ENCODE results near the gene DOP1A.

DOP1A gene

DNA sequence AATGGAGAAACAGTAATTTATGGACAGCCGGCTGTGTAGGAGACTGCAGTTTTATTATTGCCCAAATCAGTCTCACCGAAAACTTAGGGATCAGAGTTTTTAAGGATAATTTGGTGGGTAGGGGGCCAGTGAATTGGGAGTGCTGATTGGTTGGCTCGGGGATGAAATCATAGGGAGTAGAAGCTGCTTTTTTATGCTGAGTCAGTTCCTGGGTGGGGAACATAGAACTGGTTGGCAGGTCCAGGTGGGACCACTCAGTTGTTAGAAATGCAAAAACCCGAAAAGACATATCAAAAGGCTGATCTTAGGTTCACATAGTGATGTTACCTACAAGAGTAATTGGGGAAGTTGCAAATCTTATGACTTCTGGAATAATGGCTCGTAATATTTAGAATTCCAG is 59.3 kb downstream of the DOP1A start:
- TF ChIP-seq SIN3A (IDR thresholded peaks at IDR 0.05; ENCODE audit: borderline replicate concordance, insufficient read depth, low read length) (no peak), POLR2AphosphoS5 (IDR thresholded peaks at IDR 0.05; ENCODE audit: low read depth, low read length) (no peak), TAF1 (IDR thresholded peaks at IDR 0.05; ENCODE audit: borderline replicate concordance, insufficient read depth, low read length) (no peak), REST (IDR thresholded peaks at IDR 0.05; ENCODE audit: insufficient read depth in 1 of 2, low read depth in 2 of 2, low read length in 2 of 2) (no peak), FOXP2 (optimal IDR thresholded peaks at IDR 0.05; ENCODE audit: borderline replicate concordance, extremely low read depth, extremely low read length, insufficient read depth) (no peak)

DNA sequence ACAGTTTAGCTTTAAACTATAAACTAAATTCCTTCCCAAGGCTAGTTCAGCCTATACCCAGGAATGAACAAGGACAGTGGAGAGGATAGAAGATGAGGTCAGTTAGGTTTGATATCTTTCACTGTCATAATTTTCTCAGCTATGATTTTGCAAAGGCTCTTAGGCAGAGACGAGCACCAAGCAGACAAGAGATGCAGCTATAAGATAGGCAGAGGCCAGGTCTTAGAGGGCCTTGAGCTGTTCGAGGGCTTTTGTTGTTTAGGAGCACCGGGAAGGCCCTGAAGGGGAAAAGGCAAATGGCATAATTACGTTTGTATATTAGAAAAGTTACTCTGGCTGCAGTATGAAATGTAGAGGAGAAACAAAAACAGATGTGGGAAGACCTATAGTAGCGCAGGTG is 59.8 kb downstream of the DOP1A start:
- TF ChIP-seq REST (IDR thresholded peaks at IDR 0.05; ENCODE audit: insufficient read depth in 1 of 2, low read depth in 2 of 2, low read length in 2 of 2) (no peak), TAF1 (IDR thresholded peaks at IDR 0.05; ENCODE audit: borderline replicate concordance, insufficient read depth, low read length) (no peak), POLR2AphosphoS5 (IDR thresholded peaks at IDR 0.05; ENCODE audit: low read depth, low read length) (no peak), SIN3A (IDR thresholded peaks at IDR 0.05; ENCODE audit: borderline replicate concordance, insufficient read depth, low read length) (no peak)

GRCh38 chr6:83127976-83128375 is 60.5 kb downstream of the DOP1A start:
- no peak for TF ChIP-seq FOXP2 (optimal IDR thresholded peaks at IDR 0.05; ENCODE audit: borderline replicate concordance, extremely low read depth, extremely low read length, insufficient read depth)
- TF ChIP-seq REST (IDR thresholded peaks at IDR 0.05; ENCODE audit: insufficient read depth in 1 of 2, low read depth in 2 of 2, low read length in 2 of 2): no peak
- no peak for TF ChIP-seq POLR2AphosphoS5 (IDR thresholded peaks at IDR 0.05; ENCODE audit: low read depth, low read length)
- no peak for TF ChIP-seq TAF1 (IDR thresholded peaks at IDR 0.05; ENCODE audit: borderline replicate concordance, insufficient read depth, low read length)

- TF ChIP-seq REST (IDR thresholded peaks at IDR 0.05; ENCODE audit: insufficient read depth in 1 of 2, low read depth in 2 of 2, low read length in 2 of 2): no peak
- TF ChIP-seq POLR2AphosphoS5 (IDR thresholded peaks at IDR 0.05; ENCODE audit: low read depth, low read length): no peak
- TF ChIP-seq FOXP2 (optimal IDR thresholded peaks at IDR 0.05; ENCODE audit: borderline replicate concordance, extremely low read depth, extremely low read length, insufficient read depth): no peak
- no peak for TF ChIP-seq TAF1 (IDR thresholded peaks at IDR 0.05; ENCODE audit: borderline replicate concordance, insufficient read depth, low read length)
- TF ChIP-seq SIN3A (IDR thresholded peaks at IDR 0.05; ENCODE audit: borderline replicate concordance, insufficient read depth, low read length): no peak
Observed at GRCh38 chr6:83132121-83132520, 64.7 kb downstream of the DOP1A start.

DNA sequence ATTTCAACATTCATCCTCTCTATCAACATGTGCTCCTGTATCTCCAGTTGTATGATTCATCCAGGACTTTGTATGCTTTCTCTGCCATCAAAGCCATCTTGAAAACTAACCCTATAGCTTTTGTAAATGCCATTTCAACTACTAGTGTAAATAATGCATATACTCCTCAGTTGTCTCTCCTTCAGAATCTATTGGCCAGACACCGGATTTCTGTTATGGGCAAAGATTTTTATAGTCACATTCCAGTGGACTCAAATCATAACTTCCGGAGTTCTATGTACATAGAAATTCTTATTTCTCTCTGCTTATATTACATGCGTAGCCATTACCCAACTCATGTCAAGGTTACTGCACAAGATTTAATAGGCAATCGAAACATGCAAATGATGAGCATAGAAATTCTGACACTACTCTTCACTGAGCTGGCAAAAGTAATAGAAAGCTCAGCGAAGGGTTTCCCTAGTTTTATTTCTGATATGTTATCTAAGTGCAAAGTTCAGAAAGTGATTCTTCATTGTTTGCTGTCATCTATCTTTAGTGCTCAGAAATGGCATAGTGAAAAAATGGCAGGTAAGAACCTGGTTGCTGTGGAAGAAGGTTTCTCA is 70.7 kb downstream of the DOP1A start:
- TF ChIP-seq SIN3A (IDR thresholded peaks at IDR 0.05; ENCODE audit: borderline replicate concordance, insufficient read depth, low read length) (no peak), REST (IDR thresholded peaks at IDR 0.05; ENCODE audit: insufficient read depth in 1 of 2, low read depth in 2 of 2, low read length in 2 of 2) (no peak), TAF1 (IDR thresholded peaks at IDR 0.05; ENCODE audit: borderline replicate concordance, insufficient read depth, low read length) (no peak), POLR2AphosphoS5 (IDR thresholded peaks at IDR 0.05; ENCODE audit: low read depth, low read length) (no peak), FOXP2 (optimal IDR thresholded peaks at IDR 0.05; ENCODE audit: borderline replicate concordance, extremely low read depth, extremely low read length, insufficient read depth) (no peak)
